CD4-positive, alpha-beta memory T cell (primary cell): Measurements from ENCODE around the gene PDIA6. TPM values are rescaled to one million over a fixed set of nuclear protein-coding genes. Genes with fewer than 3 reads are reported as not detected.

Experiments
- CTCF ChIA-PET: fragments of 350-600 bp; sonication (Branson Sonifier 250); formaldehyde crosslinking; loops from one replicate; lab custom pipeline; 2021; ENCODE audit warnings: inconsistent platforms; ENCODE audit not compliant: partially characterized antibody; lab: Charles Lee
- POLR2A ChIA-PET: fragments of 350-600 bp; sonication (Branson Sonifier 250); formaldehyde crosslinking; loops from one replicate; lab custom pipeline; 2021; ENCODE audit not compliant: partially characterized antibody; lab: Charles Lee
- DNase-seq, 5 donors: peaks; one replicate each; pipeline versions ENCODE4 v3.0.0 to v3.0.0-alpha.2; 2020 to 2022; ENCODE audit warnings: mixed read lengths in 1 of 5
- H3K27ac ChIP-seq: one replicate; pipeline ENCODE4 v1.7.0; 2013; ENCODE audit warnings: low read depth, low read length
- H3K27me3 ChIP-seq: 2 replicates; pipeline ENCODE4 v1.7.0; 2013; ENCODE audit warnings: mild to moderate bottlenecking, low read length, moderate library complexity; ENCODE audit not compliant: insufficient read depth
- H3K36me3 ChIP-seq: 2 replicates; pipeline ENCODE4 v1.7.0; 2013; ENCODE audit warnings: mild to moderate bottlenecking, low read length, moderate library complexity; ENCODE audit not compliant: insufficient read depth
- H3K4me1 ChIP-seq: 2 replicates; pipeline ENCODE4 v1.7.0; 2013; ENCODE audit warnings: mild to moderate bottlenecking, low read length, moderate library complexity; ENCODE audit not compliant: insufficient read depth
- H3K4me3 ChIP-seq, 2 donors: one replicate each; pipeline ENCODE4 v1.7.0; 2013; ENCODE audit warnings: low read length in 2 of 2, mild to moderate bottlenecking in 1 of 2
- H3K9me3 ChIP-seq, 2 donors: one replicate each; pipeline ENCODE4 v1.7.0; 2013; ENCODE audit warnings: low read length in 2 of 2, control low read depth in 1 of 2; ENCODE audit not compliant: control insufficient read depth in 1 of 2
- H3K27ac Mint-ChIP-seq, 7 donors: one replicate each; pipeline ENCODE4 v1.8.0; 2020 to 2021; ENCODE audit warnings: mixed read lengths in 7 of 7, mild to moderate bottlenecking in 6 of 7, inconsistent platforms in 3 of 7, moderate library complexity in 3 of 7
- H3K27me3 Mint-ChIP-seq, 2 donors: one replicate each; pipeline ENCODE4 v1.8.0; 2020 to 2021; ENCODE audit warnings: mixed read lengths in 2 of 2
- H3K36me3 Mint-ChIP-seq, 2 donors: one replicate each; pipeline ENCODE4 v1.8.0; 2020 to 2021; ENCODE audit warnings: mixed read lengths in 2 of 2, inconsistent platforms in 1 of 2, mild to moderate bottlenecking in 1 of 2
- H3K4me1 Mint-ChIP-seq, 4 donors: one replicate each; pipeline ENCODE4 v1.8.0; 2020 to 2021; ENCODE audit warnings: mixed read lengths in 4 of 4, mild to moderate bottlenecking in 1 of 4
- H3K4me3 Mint-ChIP-seq, 8 donors: one replicate each; pipeline ENCODE4 v1.8.0; 2020 to 2021; ENCODE audit warnings: mixed read lengths in 8 of 8, mild to moderate bottlenecking in 7 of 8, moderate library complexity in 6 of 8, inconsistent platforms in 3 of 8
- H3K9me3 Mint-ChIP-seq, 8 donors: one replicate each; pipeline ENCODE4 v1.8.0; 2020 to 2021; ENCODE audit warnings: mixed read lengths in 8 of 8, mild to moderate bottlenecking in 5 of 8, inconsistent platforms in 3 of 8, moderate library complexity in 1 of 8
- intact Hi-C: fragments of 100-400 bp; cut with micrococcal nuclease; formaldehyde crosslinking; loops from one replicate; pipeline ENCODE4 v1.15.1; 2023
- polyA plus RNA-seq, 2 donors: library from polyadenylated mRNA; unstranded; fragments of 300-500 nt; fragmentation: Illumina TruSeq; gene quantifications; one replicate each; pipeline ENCODE4 v1.2.3, GENCODE V29; 2021
- total RNA-seq, 2 experiments: library from RNA; stranded (reverse); gene quantifications; one replicate each; pipeline ENCODE4 v1.2.3, GENCODE V29; 2021

The PDIA6 gene
- total and polyA plus RNA-seq, 4 experiments from 2014 or later: 75.9 to 273 (median 112) TPM

DNA sequence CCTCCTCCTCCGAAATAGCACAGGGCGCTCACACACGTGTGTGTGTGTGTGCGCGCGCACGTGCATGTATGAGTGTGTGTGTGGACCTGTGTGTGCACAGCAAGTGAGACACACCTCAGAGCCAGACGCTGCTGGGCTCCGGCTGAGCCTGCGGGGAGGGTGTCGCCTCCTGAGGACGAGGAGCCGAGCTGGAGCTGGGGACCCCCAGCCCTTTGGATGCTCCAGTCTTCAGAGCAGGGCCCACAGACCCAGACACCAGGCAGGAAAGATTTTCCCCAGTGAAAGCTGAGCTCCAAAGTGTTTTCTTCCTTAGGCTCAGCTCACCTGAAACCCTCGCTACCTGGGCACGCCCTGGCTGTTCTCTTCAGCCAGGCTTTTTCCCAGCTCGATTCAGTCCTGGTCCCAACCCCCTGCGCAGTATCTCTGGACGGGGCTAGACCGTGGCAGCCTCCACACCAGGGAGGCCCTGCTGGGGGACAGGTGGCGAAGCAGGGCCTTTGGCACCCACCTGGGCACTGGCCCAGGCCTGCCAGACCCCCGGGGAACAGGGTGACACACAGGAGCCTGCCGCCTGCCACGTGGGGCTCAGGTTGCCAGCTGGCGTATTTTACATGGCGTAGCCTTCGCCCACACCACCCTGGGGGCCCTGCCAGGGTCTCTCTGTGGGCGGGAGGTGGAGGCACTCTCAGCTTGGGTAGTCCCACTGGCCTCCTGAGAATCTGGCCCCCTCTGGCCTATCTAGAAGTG lies 36.2 kb downstream of the PDIA6 start:
- no peak overlapping the region for H3K27ac Mint-ChIP-seq
- H3K27me3 Mint-ChIP-seq: no peaks in the 10 kb centered on the region
- DNase-seq: no peak
- H3K36me3 ChIP-seq: peaks cover 3% of the 10 kb centered on the region
- H3K9me3 Mint-ChIP-seq: peaks cover 0 to 2% (median 0%) of the 10 kb centered on the region in 8 donors
- intact Hi-C loops: no loop called here
- POLR2A ChIA-PET: no interaction called here
- H3K36me3 Mint-ChIP-seq: peaks cover 9 to 15% of the 10 kb centered on the region in 2 donors
- no peaks in the 10 kb centered on the region for H3K4me1 ChIP-seq
- H3K4me3 ChIP-seq: no peak overlapping the region
- H3K27ac ChIP-seq: no peak overlapping the region
- no peaks in the 10 kb centered on the region for H3K27me3 ChIP-seq
- CTCF ChIA-PET: no interaction called here
- H3K9me3 ChIP-seq: no peaks in the 10 kb centered on the region
- no peaks in the 10 kb centered on the region for H3K4me1 Mint-ChIP-seq
- H3K4me3 Mint-ChIP-seq: no peak overlapping the region

GRCh38 chr2:10775831-10776230 lies 36.8 kb downstream of the PDIA6 start:
- Histone ChIP-seq H3K27ac (no peak overlapping the region), H3K27me3 (no peaks in the 10 kb centered on the region), H3K4me3 (no peak overlapping the region), H3K4me1 (no peaks in the 10 kb centered on the region), H3K9me3 (no peaks in the 10 kb centered on the region), H3K36me3 (no peaks in the 10 kb centered on the region)
- ChIA-PET POLR2A (no interaction called here), CTCF (no interaction called here)
- intact Hi-C loops: no loop called here
- Mint-ChIP-seq H3K27me3 (no peaks in the 10 kb centered on the region), H3K4me1 (no peaks in the 10 kb centered on the region), H3K36me3 (peaks cover 8 to 14% of the 10 kb centered on the region in 2 donors), H3K9me3 (peaks cover 0 to 2% (median 0%) of the 10 kb centered on the region in 8 donors), H3K4me3 (no peak overlapping the region), H3K27ac (no peak overlapping the region)
- DNase-seq: no peak

DNA sequence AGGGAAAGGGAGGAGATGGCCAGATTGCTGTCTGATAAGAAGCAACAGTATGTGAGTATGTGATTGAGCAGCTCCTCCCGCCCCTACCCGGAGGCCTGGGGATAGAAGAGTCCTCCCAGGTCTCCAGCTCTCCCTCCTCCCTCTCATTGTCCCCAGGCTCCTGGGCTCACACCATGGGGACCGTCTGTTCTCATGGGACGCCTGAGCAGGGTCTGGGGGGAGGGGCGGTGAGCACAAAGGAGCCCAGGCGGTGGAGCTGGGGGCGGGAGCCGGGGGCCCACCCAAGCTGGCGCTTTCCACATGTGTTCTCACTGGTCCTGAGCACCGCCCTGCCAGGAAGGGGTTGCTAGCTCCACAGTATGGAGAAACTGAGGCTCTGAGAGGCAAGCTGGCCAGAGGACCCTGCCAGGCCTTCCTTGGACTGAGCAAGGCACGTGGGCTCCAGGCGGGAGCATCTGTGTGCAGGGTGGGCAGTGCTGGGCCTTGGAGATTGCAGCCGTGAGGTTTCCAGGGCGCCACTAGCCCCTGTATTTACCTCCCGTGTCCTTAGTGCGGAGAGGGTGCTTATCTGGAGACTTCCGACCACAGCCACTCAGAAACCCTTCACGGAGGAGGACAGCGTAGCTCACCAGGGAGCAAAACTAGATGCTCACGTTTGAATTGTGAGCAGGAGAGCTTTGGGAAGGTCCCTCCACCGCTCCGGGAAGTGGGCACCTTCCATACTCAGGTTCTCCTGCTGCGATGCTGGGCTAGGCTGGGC lies 37.4 kb downstream of the PDIA6 start:
- Histone ChIP-seq H3K27me3 (no peaks in the 10 kb centered on the region), H3K9me3 (no peaks in the 10 kb centered on the region), H3K4me3 (no peak overlapping the region), H3K36me3 (no peaks in the 10 kb centered on the region), H3K27ac (no peak overlapping the region), H3K4me1 (no peaks in the 10 kb centered on the region)
- Mint-ChIP-seq H3K9me3 (peaks cover 0 to 2% (median 0%) of the 10 kb centered on the region in 8 donors), H3K27me3 (no peaks in the 10 kb centered on the region), H3K4me3 (no peak overlapping the region), H3K4me1 (no peaks in the 10 kb centered on the region), H3K27ac (peak overlapping the region in 3 of 7 donors; percentile 64 to 82 (median 70)), H3K36me3 (peaks cover 6 to 10% of the 10 kb centered on the region in 2 donors)
- ChIA-PET POLR2A (no interaction called here), CTCF (no interaction called here)
- no peak for DNase-seq
- intact Hi-C loops: no loop called here

- H3K36me3 Mint-ChIP-seq: peaks cover 3 to 4% of the 10 kb centered on the region in 2 donors
- Histone ChIP-seq H3K36me3 (no peaks in the 10 kb centered on the region), H3K27me3 (no peaks in the 10 kb centered on the region), H3K27ac (no peak overlapping the region), H3K4me1 (no peaks in the 10 kb centered on the region), H3K9me3 (no peaks in the 10 kb centered on the region), H3K4me3 (no peak overlapping the region)
- no peak overlapping the region for H3K4me3 Mint-ChIP-seq
- intact Hi-C loops: no loop called here
- H3K27me3 Mint-ChIP-seq: no peaks in the 10 kb centered on the region
- H3K9me3 Mint-ChIP-seq: peaks cover 0 to 2% (median 0%) of the 10 kb centered on the region in 8 donors
- no peak for DNase-seq
- H3K27ac Mint-ChIP-seq: no peak overlapping the region
- H3K4me1 Mint-ChIP-seq: no peaks in the 10 kb centered on the region
- CTCF ChIA-PET: no interaction called here
- POLR2A ChIA-PET: no interaction called here
Measured at GRCh38 chr2:10774394-10774793, 38.2 kb downstream of the PDIA6 start.

DNA sequence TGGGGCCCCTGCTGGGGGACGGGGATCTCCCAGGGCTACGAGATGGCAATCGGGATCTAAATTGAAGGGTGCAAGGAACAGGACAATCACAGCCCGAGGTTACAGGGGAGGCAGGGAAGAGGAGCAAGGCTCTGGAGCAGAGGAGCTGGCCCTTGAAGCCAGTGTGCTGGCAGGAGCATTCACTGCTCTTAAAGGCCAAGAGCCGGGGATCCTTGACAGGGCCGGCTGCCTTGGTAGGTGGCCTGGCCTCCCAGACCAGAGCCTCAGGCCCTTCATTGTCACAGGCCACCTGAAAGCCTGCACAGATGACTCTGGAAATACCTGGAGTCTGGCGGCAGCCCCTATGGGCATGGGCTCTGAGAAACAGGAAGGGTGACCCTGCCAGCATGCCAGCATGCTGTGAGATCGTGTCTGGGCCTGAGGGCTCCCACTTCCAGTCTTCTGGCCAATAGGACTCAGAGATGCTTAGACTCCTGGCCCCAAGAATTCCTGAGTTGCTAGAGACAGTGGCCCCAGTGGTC lies 38.7 kb downstream of the PDIA6 start:
- intact Hi-C loops: no loop called here
- Histone ChIP-seq H3K27ac (no peak overlapping the region), H3K4me3 (no peak overlapping the region), H3K9me3 (no peaks in the 10 kb centered on the region), H3K27me3 (no peaks in the 10 kb centered on the region), H3K4me1 (no peaks in the 10 kb centered on the region), H3K36me3 (no peaks in the 10 kb centered on the region)
- peaks cover 0 to 2% (median 0%) of the 10 kb centered on the region in 8 donors for H3K9me3 Mint-ChIP-seq
- no peaks in the 10 kb centered on the region for H3K4me1 Mint-ChIP-seq
- no peak overlapping the region for H3K4me3 Mint-ChIP-seq
- H3K36me3 Mint-ChIP-seq: peaks cover 3 to 4% of the 10 kb centered on the region in 2 donors
- H3K27ac Mint-ChIP-seq: no peak overlapping the region
- no peak for DNase-seq
- no peaks in the 10 kb centered on the region for H3K27me3 Mint-ChIP-seq
- CTCF ChIA-PET: no interaction called here
- POLR2A ChIA-PET: no interaction called here

GRCh38 chr2:10772868-10773215 lies 39.7 kb downstream of the PDIA6 start:
- Histone ChIP-seq H3K4me1 (no peaks in the 10 kb centered on the region), H3K36me3 (no peaks in the 10 kb centered on the region), H3K27me3 (no peaks in the 10 kb centered on the region), H3K27ac (no peak overlapping the region), H3K9me3 (no peaks in the 10 kb centered on the region), H3K4me3 (no peak overlapping the region)
- H3K27ac Mint-ChIP-seq: peak overlapping the region in 3 of 7 donors; percentile 19 to 47 (median 22)
- H3K4me1 Mint-ChIP-seq: no peaks in the 10 kb centered on the region
- peaks cover 0 to 2% (median 0%) of the 10 kb centered on the region in 8 donors for H3K9me3 Mint-ChIP-seq
- ChIA-PET CTCF (no interaction called here), POLR2A (no interaction called here)
- H3K27me3 Mint-ChIP-seq: no peaks in the 10 kb centered on the region
- no peak for DNase-seq
- intact Hi-C loops: no loop called here
- H3K36me3 Mint-ChIP-seq: peaks cover 2 to 3% of the 10 kb centered on the region in 2 donors
- H3K4me3 Mint-ChIP-seq: no peak overlapping the region

DNA sequence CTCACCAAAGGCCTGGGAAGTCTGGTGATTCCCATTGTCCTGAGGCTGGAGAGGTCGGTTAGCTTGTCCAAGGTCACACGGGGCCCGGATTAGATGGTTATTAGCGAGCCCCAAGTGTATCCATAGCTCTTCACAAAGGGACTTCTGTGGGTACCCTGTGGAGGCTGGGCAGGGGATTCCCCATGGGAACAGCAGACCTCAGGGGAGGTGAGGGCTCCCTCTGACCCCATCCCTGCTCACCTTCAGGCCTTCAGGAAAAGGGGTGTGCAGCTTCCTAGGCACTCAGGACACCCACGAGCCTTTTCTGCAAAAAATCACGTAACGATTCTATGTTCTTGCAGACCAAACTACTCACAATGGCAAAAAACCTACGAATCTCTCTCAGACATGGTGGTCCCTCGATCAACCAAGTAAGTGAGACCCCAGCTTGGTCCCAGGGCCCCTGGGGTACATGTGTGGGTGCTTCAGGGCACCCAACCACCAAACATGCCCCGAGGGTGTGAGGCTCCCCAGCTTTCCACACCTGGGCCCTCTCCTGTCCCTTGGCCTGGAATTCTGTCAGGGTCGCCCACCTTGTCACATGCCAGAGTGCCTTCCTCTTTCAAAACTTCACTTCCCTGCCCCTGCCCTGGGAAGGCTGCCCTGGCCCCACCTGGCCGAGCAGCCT lies 40.3 kb downstream of the PDIA6 start:
- POLR2A ChIA-PET: no interaction called here
- Mint-ChIP-seq H3K36me3 (peaks cover 0 to under 1% of the 10 kb centered on the region in 2 donors), H3K9me3 (peaks cover 0 to 2% (median 0%) of the 10 kb centered on the region in 8 donors), H3K27ac (no peak overlapping the region), H3K4me1 (no peaks in the 10 kb centered on the region), H3K27me3 (no peaks in the 10 kb centered on the region), H3K4me3 (no peak overlapping the region)
- Histone ChIP-seq H3K4me3 (no peak overlapping the region), H3K9me3 (no peaks in the 10 kb centered on the region), H3K27me3 (no peaks in the 10 kb centered on the region), H3K27ac (no peak overlapping the region), H3K36me3 (no peaks in the 10 kb centered on the region), H3K4me1 (no peaks in the 10 kb centered on the region)
- no peak for DNase-seq
- CTCF ChIA-PET: no interaction called here
- intact Hi-C loops: no loop called here
